ENCODE data around the gene TNFAIP1. TPM values are rescaled to one million over a fixed set of nuclear protein-coding genes. Genes with fewer than 3 reads are reported as not detected.
A peak's percentile ranks its signal among the peaks of the same experiment; 100 is the strongest.

Gene TNFAIP1
- total RNA-seq, 1 experiment from 2014 or later, result 21.8 TPM

- Histone ChIP-seq H3K79me1 (ENCODE audit: insufficient read depth, low read depth, low read length, poor library complexity, severe bottlenecking) (no peaks in the 10 kb centered on the region), H3K27ac (ENCODE audit: insufficient read length, low read depth, low read length) (no peak overlapping the region), H3K9me3 (ENCODE audit: control insufficient read depth, low read depth, low read length) (no peaks in the 10 kb centered on the region), H3K56ac (ENCODE audit: insufficient read length, low read depth, low read length) (no peak overlapping the region), H3K14ac (ENCODE audit: insufficient read depth, low read length) (no peak overlapping the region), H4K20me1 (ENCODE audit: control insufficient read depth, insufficient read depth, insufficient read length) (no peaks in the 10 kb centered on the region), H3K23me2 (ENCODE audit: insufficient read length, low read depth, low read length, poor library complexity, severe bottlenecking) (peaks cover 13% of the 10 kb centered on the region), H2BK5ac (ENCODE audit: insufficient read length, low read length) (no peak overlapping the region), H4K8ac (replicated peaks; ENCODE audit: insufficient read length, low read depth, low read length) (no peak overlapping the region), H3K4me2 (ENCODE audit: insufficient read depth, insufficient read length, low read length) (no peak overlapping the region), H2AK5ac (ENCODE audit: insufficient read length, low read length) (no peak overlapping the region), H3K79me2 (ENCODE audit: insufficient read depth, low read length) (no peaks in the 10 kb centered on the region; the same call in 1 of the 2 replicates), H3T11ph (ENCODE audit: low read length) (no peak overlapping the region), H4K5ac (ENCODE audit: insufficient read length, low read depth, low read length) (no peak overlapping the region), H2BK20ac (ENCODE audit: low read depth, low read length, poor library complexity, severe bottlenecking) (no peak overlapping the region), H3K23ac (ENCODE audit: insufficient read length, low read depth, low read length) (no peak overlapping the region), H3K4me1 (ENCODE audit: insufficient read depth, low read length) (peaks cover 9% of the 10 kb centered on the region; the same call in 1 of the 2 replicates), H2BK120ac (ENCODE audit: low read depth, low read length, poor library complexity, severe bottlenecking) (no peak overlapping the region), H3K4ac (ENCODE audit: low read depth, low read length) (no peak overlapping the region), H3K9ac (ENCODE audit: extremely low read depth, insufficient read length, low read length) (no peak overlapping the region), H4K91ac (ENCODE audit: insufficient read length, low read depth, low read length) (no peak overlapping the region), H3K27me3 (ENCODE audit: insufficient read depth, low read length) (no peaks in the 10 kb centered on the region), H3K18ac (ENCODE audit: insufficient read length, low read depth, low read length) (no peak overlapping the region), H2AFZ (ENCODE audit: low read length) (no peak overlapping the region), H2BK15ac (ENCODE audit: low read depth, low read length) (no peak overlapping the region), H2BK12ac (ENCODE audit: insufficient read length, low read depth, low read length) (no peak overlapping the region)
- peaks cover 12 to 27% (median 25%) of the 10 kb centered on the region in 3 experiments; a peak in 6 of 7 replicates for H3K36me3 Mint-ChIP-seq (ENCODE audit: insufficient read depth in 1 of 3, low read depth in 3 of 3)
- peak; percentile 28 for DNase-seq
- peaks cover 16 to 17% of the 10 kb centered on the region in 2 experiments for H3K4me1 Mint-ChIP-seq
- TF ChIP-seq CTCF (conservative IDR thresholded peaks at IDR 0.05), result no peak
- peak overlapping the region in 1 of 3 experiments; percentile 41; a peak in 1 of 7 replicates for H3K27ac Mint-ChIP-seq
- no peaks in the 10 kb centered on the region for H3K27me3 Mint-ChIP-seq (ENCODE audit: low read depth)
- WGBS (ENCODE audit: extremely low coverage, insufficient read length, low lambda C conversion rate), result no CpG with 5 or more reads among the region's 6 CpGs
- H3K9me3 Mint-ChIP-seq, result no peaks in the 10 kb centered on the region; a peak in 1 of 5 replicates
- H3K4me3 Mint-ChIP-seq, result no peak overlapping the region
Measured at GRCh38 chr17:28331891-28332420, 3.6 kb upstream of the TNFAIP1 start.
